ENCODE results near the gene C2CD5.
"Not testable (repeated sequence)": the region's sequence is repeated elsewhere in the genome, so short reads cannot be mapped to it uniquely, and the experiment has no call there.

Gene C2CD5

DNA sequence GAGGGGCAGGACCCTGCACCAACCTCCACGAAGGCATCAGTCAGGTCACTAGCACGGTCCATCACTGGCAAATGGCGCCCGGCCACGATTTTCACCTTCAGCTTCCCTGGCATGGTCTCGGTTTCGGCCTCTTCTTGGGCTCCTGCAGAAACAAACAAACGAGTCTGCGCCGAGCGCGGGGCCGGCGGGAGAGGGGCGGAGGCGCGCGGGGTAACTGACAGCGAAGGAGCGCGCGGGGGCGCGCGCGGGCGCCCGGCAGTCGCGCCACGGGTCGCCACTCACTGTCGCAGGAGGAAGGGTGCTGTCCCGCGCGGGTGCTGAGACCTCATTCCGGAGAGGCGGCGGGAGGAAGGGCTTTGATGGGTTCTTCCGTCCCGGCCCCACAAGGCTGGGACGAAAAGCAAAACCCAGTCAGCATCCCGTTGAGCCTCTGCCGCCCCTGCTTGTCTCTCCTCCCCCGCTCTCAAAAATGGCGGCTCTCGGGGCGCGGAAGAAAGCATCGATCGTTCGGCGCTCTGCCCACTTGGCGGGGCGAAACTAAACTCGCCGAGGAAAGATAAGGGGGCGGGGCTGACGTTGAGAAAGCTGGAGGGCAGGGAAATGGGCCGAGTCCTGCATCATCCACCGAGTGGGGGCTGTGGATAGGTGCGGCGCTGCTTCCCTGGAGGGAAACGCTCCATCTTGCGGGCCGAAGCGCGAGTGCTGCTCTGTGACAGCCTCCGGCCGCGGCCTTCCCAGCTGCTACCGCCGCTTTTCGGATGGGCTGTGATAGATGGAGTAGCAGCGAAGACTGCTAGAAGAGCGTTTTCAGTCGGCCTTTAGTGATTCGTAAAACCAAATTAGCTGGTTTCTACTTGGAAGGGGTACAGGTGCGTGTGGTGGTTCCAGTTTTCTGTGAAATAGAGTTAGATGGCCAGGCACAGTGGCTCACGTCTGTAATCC, at the start of gene C2CD5:
C2CD5 (minus strand) TSS at position 505 of the 942 bp plus-strand sequence; CDS start at position 113, 392 bp downstream.
- peak; percentile 91 for FAIRE-seq
- peak; percentile 86 for TF ChIP-seq POLR2A (IDR thresholded peaks at IDR 0.05; ENCODE audit: low read depth, low read length)
- DNase-seq (ENCODE audit: insufficient read length, low spot score), result peak; percentile 76

GRCh38 chr12:22593864-22594263, 49.5 kb upstream of the C2CD5 start:
- DNase-seq (ENCODE audit: insufficient read length, low spot score) (no peak), FAIRE-seq (no peak)
- no peak for TF ChIP-seq POLR2A (IDR thresholded peaks at IDR 0.05; ENCODE audit: low read depth, low read length)

- no peak for FAIRE-seq
- no peak for TF ChIP-seq POLR2A (IDR thresholded peaks at IDR 0.05; ENCODE audit: low read depth, low read length)
- no peak for DNase-seq (ENCODE audit: insufficient read length, low spot score)
These were observed 44.5 kb upstream of the C2CD5 start for GRCh38 chr12:22588817-22589216.

DNA sequence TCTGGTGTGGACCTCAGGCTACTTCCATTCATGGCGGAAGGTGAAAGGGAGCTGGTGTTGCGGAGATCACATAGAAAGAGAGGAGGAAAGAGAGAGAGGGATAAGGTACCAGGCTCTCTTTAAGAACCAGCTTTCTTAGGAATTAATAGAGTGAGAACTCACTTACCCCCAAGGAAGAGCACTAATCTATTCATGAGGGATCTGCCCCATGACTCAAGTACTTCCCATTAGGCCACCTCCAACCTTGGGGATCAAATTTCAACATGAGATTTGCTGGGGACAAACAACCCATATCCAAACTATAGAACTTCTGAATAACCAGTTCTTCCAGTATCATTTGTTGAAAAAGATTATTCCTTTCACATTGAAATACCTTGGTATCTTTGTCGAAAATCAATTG, 34.0 kb upstream of the C2CD5 start:
- no peak for DNase-seq (ENCODE audit: insufficient read length, low spot score)
- no peak for TF ChIP-seq POLR2A (IDR thresholded peaks at IDR 0.05; ENCODE audit: low read depth, low read length)
- no peak for FAIRE-seq

DNA sequence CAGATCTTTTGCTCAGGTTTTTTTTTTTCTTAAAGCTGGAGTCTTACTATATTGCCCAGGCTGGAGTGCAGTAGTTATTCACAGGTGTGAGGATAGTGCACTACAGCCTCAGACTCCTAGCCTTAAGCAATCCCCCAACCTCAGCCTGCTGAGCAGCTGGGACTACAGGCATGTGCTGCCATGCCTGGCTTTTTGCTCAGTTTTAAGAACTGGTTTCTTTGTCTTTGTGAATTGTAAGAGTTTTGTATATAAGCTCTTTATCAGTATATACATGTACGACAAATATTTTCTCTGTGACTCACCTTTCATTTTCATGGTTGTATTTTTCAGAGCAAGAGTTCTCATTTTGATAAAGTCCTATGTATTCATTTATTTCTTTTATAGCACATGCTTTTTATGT, 33.3 kb upstream of the C2CD5 start:
- DNase-seq (ENCODE audit: insufficient read length, low spot score) (no peak), FAIRE-seq (no peak)
- TF ChIP-seq POLR2A (IDR thresholded peaks at IDR 0.05; ENCODE audit: low read depth, low read length), result no peak

- no peak for FAIRE-seq
- no peak for TF ChIP-seq POLR2A (IDR thresholded peaks at IDR 0.05; ENCODE audit: low read depth, low read length)
- DNase-seq (ENCODE audit: insufficient read length, low spot score), result no peak
These were observed 32.1 kb upstream of the C2CD5 start for GRCh38 chr12:22576473-22576872.

DNA sequence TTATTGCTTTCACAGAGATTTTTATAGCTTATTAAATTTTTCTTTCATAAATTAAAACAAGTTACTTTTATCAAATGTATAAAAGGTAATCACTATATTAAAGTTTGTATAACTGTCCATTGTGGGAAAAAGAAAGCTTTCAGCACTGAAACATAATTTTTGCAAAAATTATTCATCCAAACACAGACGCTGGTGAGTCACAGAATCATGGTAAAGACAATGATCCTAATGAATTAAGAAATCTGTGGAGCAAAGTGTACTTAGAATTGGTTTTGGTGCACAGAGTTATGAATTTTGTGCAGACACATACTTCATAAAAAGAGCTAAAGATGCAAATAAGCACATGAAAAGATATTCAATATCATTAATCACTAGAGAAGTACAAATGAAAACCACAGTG, 31.7 kb upstream of the C2CD5 start:
- FAIRE-seq, result no peak
- no peak for TF ChIP-seq POLR2A (IDR thresholded peaks at IDR 0.05; ENCODE audit: low read depth, low read length)

DNA sequence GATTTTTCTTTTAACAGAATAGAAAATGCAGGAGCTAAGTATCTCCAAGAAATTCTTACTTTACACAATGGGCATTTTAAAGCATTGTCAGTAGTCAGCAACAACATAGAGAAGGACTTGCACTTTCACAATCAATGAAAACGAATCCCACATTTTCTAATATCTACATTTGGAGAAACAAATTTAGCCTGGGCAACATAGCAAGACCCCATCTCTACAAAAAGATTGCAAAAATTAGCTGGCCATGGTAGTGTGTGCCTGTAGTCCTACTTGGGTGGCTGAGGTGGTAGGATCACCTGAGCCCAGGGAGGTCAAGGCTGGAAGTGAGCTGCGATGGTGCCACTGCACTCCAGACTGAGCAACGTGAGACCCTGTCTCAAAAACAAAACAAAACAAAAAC, 30.6 kb upstream of the C2CD5 start:
- TF ChIP-seq POLR2A (IDR thresholded peaks at IDR 0.05; ENCODE audit: low read depth, low read length), result no peak
- FAIRE-seq, result no peak
- no peak for DNase-seq (ENCODE audit: insufficient read length, low spot score)

More for the DNA sequence above, 31.7 kb upstream of the C2CD5 start:
- no peak for DNase-seq (ENCODE audit: insufficient read length, low spot score)

DNA sequence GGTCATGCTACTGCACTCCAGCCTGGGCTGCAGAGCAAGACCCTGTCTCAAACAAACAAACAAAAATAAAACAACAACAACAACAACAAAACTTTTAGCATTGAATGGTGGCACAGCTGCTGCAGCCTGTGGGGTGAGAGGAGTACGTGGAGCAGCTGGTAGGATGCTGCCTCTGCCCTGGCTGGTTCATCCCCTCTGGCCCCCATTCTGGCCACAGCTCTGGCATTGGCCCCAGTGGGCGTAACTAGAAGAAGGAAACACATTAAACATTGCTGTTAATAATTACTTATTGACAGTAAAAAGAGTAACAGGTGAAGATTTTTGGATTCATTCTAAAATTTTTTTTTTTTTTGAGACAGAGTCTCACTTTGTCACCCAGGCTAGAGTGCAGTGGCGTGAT, 28.8 kb upstream of the C2CD5 start:
- no peak for FAIRE-seq

DNA sequence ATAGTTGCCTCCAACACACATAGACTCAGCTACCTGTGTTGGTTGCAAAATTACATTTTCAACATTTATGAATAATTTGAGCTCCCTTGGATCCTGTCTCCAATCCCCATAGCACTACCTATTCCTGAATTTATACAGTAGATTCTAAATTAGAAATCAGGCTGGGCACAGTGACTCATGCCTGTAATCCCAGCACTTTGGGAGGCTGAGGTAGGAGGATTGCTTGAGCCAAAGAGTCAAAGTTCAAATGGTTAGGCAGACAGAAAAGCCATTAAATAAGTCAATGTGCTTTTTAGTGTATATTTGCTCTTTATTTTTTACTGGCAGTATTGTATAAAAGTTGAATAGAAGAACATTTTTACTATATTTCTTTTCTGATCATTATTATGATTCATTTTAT, 24.9 kb upstream of the C2CD5 start:
- FAIRE-seq, result no peak
- DNase-seq (ENCODE audit: insufficient read length, low spot score), result no peak
- no peak for TF ChIP-seq POLR2A (IDR thresholded peaks at IDR 0.05; ENCODE audit: low read depth, low read length)

More for the DNA sequence above, 28.8 kb upstream of the C2CD5 start:
- DNase-seq (ENCODE audit: insufficient read length, low spot score), result no peak
- no peak for TF ChIP-seq POLR2A (IDR thresholded peaks at IDR 0.05; ENCODE audit: low read depth, low read length)

DNA sequence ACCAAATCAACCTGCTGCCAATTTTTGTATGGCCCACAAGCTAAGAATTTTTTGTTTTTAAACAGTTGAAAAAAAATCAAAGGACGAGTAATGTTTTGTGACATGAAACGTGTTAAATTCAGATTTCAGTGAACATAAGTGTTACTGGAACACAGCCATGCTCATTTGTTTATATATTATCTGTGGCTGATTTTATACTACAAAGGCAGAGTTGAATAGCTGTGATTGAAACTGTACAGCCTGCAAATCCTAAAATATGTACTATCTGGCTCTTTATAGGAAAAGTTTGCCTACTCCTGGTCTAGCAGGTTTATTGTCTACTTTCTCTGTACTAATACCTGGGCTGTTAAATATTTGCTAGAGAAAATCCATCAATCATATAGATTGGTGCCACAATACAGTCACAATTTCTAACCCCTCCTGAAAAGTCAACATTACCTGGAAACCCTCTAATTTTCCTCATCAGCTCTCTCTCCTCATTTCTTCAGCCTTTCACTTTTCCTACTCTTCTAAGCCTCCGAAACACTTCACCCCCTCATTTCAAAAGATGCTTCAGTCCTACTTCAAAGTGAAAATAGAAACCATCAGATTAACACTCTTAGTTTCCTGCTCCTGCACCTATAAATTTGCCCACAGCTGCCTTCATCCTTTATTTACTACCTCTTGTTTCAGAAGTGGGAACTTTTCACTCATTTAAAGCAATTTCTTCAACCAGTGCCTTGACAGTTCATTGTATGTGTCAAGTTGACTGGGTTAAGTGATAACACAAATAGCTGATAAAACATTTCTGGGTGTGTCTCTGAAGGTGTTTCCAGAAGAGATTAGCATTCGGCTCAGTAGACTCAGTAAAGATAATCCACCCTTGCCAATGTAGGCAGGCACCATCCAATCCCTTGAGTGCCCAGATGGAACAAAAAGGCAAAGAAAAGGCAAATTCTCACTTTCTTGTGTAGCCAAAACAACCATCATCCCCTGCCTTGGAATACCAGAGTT, 18.0 kb upstream of the C2CD5 start:
- no peak for FAIRE-seq
- no peak for DNase-seq (ENCODE audit: insufficient read length, low spot score)
- no peak for TF ChIP-seq POLR2A (IDR thresholded peaks at IDR 0.05; ENCODE audit: low read depth, low read length)

- FAIRE-seq; DNase-seq (ENCODE audit: insufficient read length, low spot score): not testable (repeated sequence)
These were observed 10.4 kb upstream of the C2CD5 start for GRCh38 chr12:22554750-22555149.

GRCh38 chr12:22551624-22552023, 7.3 kb upstream of the C2CD5 start:
- no peak for TF ChIP-seq POLR2A (IDR thresholded peaks at IDR 0.05; ENCODE audit: low read depth, low read length)
- no peak for DNase-seq (ENCODE audit: insufficient read length, low spot score)
- no peak for FAIRE-seq

DNA sequence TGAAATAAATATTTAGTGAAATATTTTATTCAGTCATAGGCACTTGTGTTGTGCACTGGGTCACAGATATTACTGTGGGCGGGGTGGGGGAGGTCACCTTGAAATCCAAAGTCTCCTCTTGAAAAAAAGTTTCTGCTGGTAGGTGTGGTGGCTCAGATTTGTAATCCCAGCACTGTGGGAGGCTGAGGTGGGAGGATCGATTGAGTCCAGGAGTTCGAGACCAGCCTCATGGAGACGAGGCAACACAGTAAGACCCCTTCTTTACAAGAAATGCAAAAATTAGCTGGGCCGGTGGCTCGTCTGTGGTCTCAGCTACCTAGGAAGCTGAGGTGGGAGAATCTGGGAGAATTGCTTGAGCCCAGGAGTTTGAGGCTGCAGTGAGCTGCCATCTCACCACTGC, 913 bp upstream of the C2CD5 start:
- no peak for FAIRE-seq
- no peak for DNase-seq (ENCODE audit: insufficient read length, low spot score)

More for the DNA sequence above, 913 bp upstream of the C2CD5 start:
- TF ChIP-seq POLR2A (IDR thresholded peaks at IDR 0.05; ENCODE audit: low read depth, low read length), result no peak

All from H54 (cell line).